ENCODE measurements around the gene PDIA6.
"Not testable (repeated sequence)": the region's sequence is repeated elsewhere in the genome, so short reads cannot be mapped to it uniquely, and the experiment has no call there.

PDIA6 gene

GRCh38 chr2:10826625-10827024, 14.0 kb upstream of the PDIA6 start:
- FAIRE-seq: no peak
- DNase-seq (ENCODE audit: insufficient read length, low spot score): no peak
- no peak for TF ChIP-seq CTCF (IDR thresholded peaks at IDR 0.05; ENCODE audit: insufficient read depth, missing control alignments)

- FAIRE-seq (no peak), DNase-seq (ENCODE audit: insufficient read length, low spot score) (no peak)
- no peak for TF ChIP-seq CTCF (IDR thresholded peaks at IDR 0.05; ENCODE audit: insufficient read depth, missing control alignments)
Measured at GRCh38 chr2:10826026-10826425, 13.4 kb upstream of the PDIA6 start.

GRCh38 chr2:10824191-10824590, 11.6 kb upstream of the PDIA6 start:
- no peak for FAIRE-seq
- DNase-seq (ENCODE audit: insufficient read length, low spot score): no peak
- no peak for TF ChIP-seq CTCF (IDR thresholded peaks at IDR 0.05; ENCODE audit: insufficient read depth, missing control alignments)

- no peak for TF ChIP-seq CTCF (IDR thresholded peaks at IDR 0.05; ENCODE audit: insufficient read depth, missing control alignments)
- no peak for DNase-seq (ENCODE audit: insufficient read length, low spot score)
- no peak for FAIRE-seq
Measured at GRCh38 chr2:10820978-10821695, 8.6 kb upstream of the PDIA6 start.

GRCh38 chr2:10820562-10820961, 8.0 kb upstream of the PDIA6 start:
- TF ChIP-seq CTCF (IDR thresholded peaks at IDR 0.05; ENCODE audit: insufficient read depth, missing control alignments): no peak
- FAIRE-seq (no peak), DNase-seq (ENCODE audit: insufficient read length, low spot score) (no peak)

- FAIRE-seq (no peak), DNase-seq (ENCODE audit: insufficient read length, low spot score) (no peak)
- TF ChIP-seq CTCF (IDR thresholded peaks at IDR 0.05; ENCODE audit: insufficient read depth, missing control alignments): no peak
Measured at GRCh38 chr2:10819714-10820314, 7.2 kb upstream of the PDIA6 start.

- DNase-seq (ENCODE audit: insufficient read length, low spot score) (no peak), FAIRE-seq (no peak)
- no peak for TF ChIP-seq CTCF (IDR thresholded peaks at IDR 0.05; ENCODE audit: insufficient read depth, missing control alignments)
Measured at GRCh38 chr2:10818984-10819383, 6.4 kb upstream of the PDIA6 start.

- DNase-seq (ENCODE audit: insufficient read length, low spot score); FAIRE-seq: not testable (repeated sequence)
Measured at GRCh38 chr2:10818305-10818704, 5.7 kb upstream of the PDIA6 start.
